Stimulated activated naive CD8-positive, alpha-beta T cell treated with anti-CD3 and anti-CD28 coated beads, Interleukin-15, Interleukin-2, amounts not matched to agents 100 ng/mL and 50 ng/mL, for 24 hours (primary cell): ENCODE results near the gene POLR2L.

Experiments used
- H3K27ac Mint-ChIP-seq: one replicate; pipeline ENCODE4 v1.8.0; 2021; ENCODE audit warnings: mild to moderate bottlenecking, mixed read lengths
- H3K27me3 Mint-ChIP-seq: one replicate; pipeline ENCODE4 v1.8.0; 2021; ENCODE audit warnings: mixed read lengths
- H3K36me3 Mint-ChIP-seq: one replicate; pipeline ENCODE4 v1.8.0; 2021; ENCODE audit warnings: low read depth, mixed read lengths
- H3K4me1 Mint-ChIP-seq: one replicate; pipeline ENCODE4 v1.8.0; 2021; ENCODE audit warnings: low read depth, mixed read lengths
- H3K4me3 Mint-ChIP-seq: one replicate; pipeline ENCODE4 v1.8.0; 2021; ENCODE audit warnings: mild to moderate bottlenecking, mixed read lengths
- H3K9me3 Mint-ChIP-seq: one replicate; pipeline ENCODE4 v1.8.0; 2021; ENCODE audit warnings: mixed read lengths

Gene POLR2L

DNA sequence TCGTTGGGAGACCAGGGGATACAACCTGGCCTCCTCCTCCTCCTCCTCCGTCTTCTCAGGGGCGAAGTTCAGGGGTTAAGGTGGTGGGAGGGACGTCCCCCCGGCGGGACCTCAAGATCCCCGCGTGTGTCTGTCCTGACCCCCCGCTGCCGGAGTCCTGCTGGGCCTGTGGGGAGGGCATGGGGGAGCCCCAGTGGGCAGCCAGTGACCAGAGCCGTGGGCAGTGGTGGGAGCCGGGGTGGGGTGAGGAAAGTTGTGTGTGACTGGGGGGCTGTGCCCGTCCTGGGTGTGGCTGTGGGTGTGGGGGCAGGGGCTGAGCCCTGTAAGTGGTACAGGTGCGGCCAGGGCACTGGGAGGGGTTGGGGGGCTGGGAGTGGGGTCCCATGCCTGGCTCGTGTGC is 10.4 kb upstream of the POLR2L start:
- Mint-ChIP-seq H3K4me1 (peaks cover 8% of the 10 kb centered on the region), H3K27ac (no peak overlapping the region), H3K27me3 (no peaks in the 10 kb centered on the region), H3K9me3 (no peaks in the 10 kb centered on the region), H3K4me3 (no peak overlapping the region), H3K36me3 (no peaks in the 10 kb centered on the region)

DNA sequence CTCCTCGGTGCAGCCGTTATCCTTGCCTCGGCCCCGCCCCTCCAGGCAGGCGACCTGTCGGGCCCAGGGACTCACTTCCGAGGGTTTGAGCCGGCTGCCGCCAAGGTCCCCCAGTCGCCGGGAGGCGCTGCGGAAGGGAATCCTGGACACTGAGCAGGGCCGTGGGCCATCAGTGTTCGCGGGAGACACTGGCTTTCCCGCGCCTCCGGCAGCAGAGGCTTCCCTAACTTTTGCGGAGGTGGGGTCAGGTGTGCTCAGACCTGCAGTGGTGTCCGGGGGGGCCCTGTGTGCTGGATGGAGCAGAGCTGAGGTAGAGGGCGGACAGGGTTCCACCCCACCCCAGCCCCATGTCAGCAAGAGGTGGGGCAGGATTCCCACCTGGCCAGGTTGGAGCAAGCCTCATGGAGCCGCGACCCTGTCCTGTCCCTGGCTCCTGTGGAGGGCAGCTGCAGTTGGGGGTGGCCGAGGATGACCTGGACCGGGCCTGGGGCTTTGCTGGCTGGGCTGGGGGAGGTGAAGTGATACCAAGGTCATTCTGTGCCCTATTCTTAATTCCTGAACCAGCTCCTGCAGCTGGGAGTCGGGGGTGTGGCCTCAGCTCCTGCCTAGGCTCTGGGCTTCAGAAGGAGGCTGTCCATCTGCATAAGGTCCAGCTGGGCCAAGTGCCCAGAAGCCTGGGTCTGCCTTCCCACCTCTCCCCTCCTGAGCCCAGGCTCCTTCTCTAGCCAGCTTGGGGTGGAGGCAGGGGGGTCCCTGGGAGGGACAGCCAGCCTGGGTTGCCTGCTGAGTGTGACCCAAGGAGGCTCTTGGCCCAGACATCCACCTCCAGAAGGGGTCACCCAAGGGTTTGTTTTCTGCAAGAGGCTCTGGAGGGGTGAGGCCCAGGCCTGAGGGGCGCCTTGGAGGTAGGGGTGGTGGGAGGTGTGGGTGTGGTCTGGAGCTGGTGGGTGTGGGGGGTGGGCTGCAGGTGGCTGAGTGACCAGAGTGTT is 8.7 kb upstream of the POLR2L start:
- H3K27ac Mint-ChIP-seq: no peak overlapping the region
- H3K4me1 Mint-ChIP-seq: peaks cover 5% of the 10 kb centered on the region
- no peaks in the 10 kb centered on the region for H3K36me3 Mint-ChIP-seq
- H3K4me3 Mint-ChIP-seq: no peak overlapping the region
- no peaks in the 10 kb centered on the region for H3K9me3 Mint-ChIP-seq
- no peaks in the 10 kb centered on the region for H3K27me3 Mint-ChIP-seq

DNA sequence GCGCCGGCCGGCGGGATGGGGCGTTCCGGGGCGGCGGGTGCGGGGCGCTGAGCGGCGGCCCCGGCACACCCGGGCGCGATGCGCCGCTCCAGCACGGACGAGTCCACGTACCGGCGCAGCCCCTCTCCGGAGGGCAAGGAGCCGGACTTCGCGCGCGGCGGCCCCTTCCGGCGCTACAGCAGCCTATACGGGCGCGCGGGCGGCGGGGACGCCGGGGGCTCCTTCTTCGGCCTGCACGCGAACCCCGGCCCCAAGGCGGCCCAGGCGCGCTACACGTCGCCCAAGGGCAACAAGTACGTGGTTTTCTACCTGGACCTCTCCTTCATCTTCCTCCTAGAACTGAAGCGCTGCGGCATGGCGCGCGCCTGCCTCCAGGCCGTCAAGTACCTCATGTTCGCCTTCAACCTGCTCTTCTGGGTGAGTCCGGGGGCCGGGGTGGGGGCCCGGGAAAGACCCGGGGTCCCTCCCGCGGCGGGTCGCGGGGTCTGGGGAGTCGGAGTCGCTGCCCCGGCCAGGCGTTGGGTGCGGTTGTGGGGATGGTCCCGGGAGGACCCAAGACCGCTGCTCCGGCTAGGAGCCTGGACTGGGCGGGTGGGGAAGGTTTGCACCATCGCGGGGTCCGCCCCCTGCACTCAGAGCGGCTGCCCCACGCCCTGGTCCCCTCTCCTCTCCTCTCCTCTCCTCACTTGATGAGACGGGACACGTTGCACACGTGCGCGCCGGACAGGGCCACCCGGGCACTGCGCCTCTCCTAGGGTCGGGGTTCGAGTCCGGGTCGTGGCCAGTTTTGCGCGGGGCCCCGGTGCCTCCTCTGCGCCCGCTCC is 7.8 kb upstream of the POLR2L start:
- no peaks in the 10 kb centered on the region for H3K9me3 Mint-ChIP-seq
- H3K36me3 Mint-ChIP-seq: no peaks in the 10 kb centered on the region
- H3K27ac Mint-ChIP-seq: no peak overlapping the region
- H3K4me1 Mint-ChIP-seq: peaks cover 5% of the 10 kb centered on the region
- H3K27me3 Mint-ChIP-seq: no peaks in the 10 kb centered on the region
- peak overlapping the region; percentile 53 for H3K4me3 Mint-ChIP-seq

DNA sequence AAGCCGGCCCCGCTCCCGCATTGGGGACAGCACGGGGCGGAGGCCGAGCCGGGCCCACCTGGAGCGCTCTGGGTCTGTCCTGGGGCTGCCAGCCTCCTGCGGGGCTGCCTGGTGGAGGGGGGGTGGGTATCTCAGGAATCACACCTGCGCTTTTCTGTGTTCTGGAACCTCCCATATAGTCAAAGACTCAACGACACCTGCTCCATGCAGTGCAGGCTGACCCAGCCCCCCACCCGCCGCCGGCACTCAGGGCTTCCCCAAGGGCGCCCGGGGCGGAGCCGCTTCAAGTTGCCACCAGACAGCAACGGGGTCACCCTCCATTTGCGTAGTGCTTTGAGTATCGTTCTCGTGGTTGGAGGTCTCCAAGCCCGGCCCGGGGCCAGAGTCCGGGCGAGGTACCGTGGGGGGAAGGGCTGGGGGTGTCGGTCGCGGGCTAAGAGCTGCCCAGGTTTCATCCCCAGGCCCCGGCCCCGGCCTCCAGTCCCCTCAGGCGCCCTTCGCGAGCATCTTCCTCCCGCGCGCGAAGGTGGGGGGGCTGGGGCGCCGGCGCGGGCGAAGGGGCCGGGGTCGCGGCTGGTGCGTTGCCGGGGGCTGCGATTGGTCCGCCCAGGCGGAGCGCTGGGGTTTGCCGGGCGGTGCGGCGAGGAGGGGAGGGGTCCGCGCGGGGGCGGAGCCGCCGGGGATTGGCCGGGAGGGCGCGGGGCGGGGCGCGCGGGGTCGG is 6.9 kb upstream of the POLR2L start:
- no peaks in the 10 kb centered on the region for H3K27me3 Mint-ChIP-seq
- peaks cover 10% of the 10 kb centered on the region for H3K4me1 Mint-ChIP-seq
- peak overlapping the region; percentile 63 for H3K4me3 Mint-ChIP-seq
- H3K36me3 Mint-ChIP-seq: no peaks in the 10 kb centered on the region
- no peak overlapping the region for H3K27ac Mint-ChIP-seq
- H3K9me3 Mint-ChIP-seq: no peaks in the 10 kb centered on the region

DNA sequence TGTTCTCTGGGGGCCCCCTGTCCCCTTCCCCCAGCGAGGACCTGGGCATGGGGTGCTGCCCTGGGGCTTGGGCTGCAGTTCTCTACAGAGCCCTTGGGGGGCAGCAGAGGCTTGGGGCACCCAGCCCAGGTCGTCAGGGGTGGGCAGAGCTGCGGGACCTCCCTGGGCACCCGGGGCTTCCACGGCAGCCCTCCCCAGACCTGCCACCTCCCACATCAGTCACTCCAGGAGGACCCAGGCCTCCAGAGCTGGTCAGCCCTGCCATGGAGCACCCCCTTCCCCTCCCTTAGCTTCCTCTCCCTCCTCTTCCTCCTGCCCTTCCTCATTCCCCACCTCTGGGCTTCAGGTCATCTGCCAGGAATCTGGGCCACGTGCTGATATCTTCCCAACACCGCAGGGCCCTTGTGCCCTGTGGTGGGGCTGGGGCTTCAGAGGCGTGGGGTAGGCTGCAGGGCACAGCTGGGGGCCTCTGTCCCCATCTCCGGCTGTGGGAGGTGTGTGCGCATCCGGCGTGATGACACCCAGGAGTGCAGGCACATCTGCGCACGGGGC is 6.1 kb upstream of the POLR2L start:
- H3K4me3 Mint-ChIP-seq: peak overlapping the region; percentile 37
- no peaks in the 10 kb centered on the region for H3K36me3 Mint-ChIP-seq
- H3K4me1 Mint-ChIP-seq: peaks cover 17% of the 10 kb centered on the region
- no peaks in the 10 kb centered on the region for H3K27me3 Mint-ChIP-seq
- H3K27ac Mint-ChIP-seq: no peak overlapping the region
- no peaks in the 10 kb centered on the region for H3K9me3 Mint-ChIP-seq

DNA sequence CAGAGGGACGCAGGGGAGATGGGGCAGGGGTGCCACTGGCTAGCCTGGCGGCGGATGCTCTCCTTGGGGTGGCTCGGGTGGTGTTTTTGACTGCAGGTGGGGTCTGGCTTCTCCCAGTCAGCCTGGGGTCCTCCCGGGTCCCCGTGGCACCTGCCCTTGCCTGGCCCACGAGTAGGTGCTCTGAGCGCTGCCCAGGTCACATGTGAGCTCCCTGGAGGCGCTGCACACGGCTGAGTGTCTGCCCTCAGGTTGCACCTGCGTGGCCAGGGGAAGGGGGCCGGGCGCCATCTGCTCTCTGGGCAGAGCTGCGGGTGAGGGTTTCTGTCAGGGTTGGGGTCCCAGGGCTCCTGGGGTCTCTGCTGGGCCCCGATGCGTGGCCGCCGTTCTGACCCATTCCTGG is 5.5 kb upstream of the POLR2L start:
- H3K4me1 Mint-ChIP-seq: peaks cover 19% of the 10 kb centered on the region
- H3K9me3 Mint-ChIP-seq: no peaks in the 10 kb centered on the region
- no peak overlapping the region for H3K27ac Mint-ChIP-seq
- no peaks in the 10 kb centered on the region for H3K36me3 Mint-ChIP-seq
- H3K27me3 Mint-ChIP-seq: no peaks in the 10 kb centered on the region
- H3K4me3 Mint-ChIP-seq: no peak overlapping the region

DNA sequence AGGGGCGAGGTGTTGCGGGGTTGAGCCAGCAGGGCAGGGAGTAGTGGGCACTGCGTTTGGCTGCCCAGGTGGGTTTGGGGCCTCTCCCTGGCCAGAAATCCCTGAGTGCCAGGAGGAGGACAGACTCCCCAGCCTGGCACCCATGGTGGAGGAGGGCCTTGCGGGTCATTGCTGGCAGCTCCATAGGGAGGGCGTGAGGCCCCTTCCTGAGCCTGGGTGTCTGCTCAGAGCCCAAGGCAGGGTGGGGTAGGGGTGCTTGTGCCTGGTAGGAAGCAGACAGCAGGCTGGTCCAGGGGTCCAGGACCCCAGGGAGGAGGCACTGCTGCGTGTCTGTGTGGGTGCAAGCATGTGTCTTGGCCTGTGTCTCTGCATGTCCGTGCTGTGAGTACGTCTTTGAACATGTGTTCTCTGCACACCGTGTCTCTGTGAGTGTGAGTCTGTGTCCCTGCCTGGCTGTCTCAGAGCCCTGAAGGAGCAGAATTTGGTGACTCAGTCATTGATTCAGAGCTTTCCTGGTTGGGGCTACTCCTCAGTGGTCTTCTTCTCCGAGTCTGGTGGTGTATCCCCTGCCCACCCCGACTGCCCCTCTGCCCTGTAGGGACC is 4.3 kb upstream of the POLR2L start:
- no peaks in the 10 kb centered on the region for H3K36me3 Mint-ChIP-seq
- H3K4me3 Mint-ChIP-seq: no peak overlapping the region
- no peaks in the 10 kb centered on the region for H3K9me3 Mint-ChIP-seq
- H3K4me1 Mint-ChIP-seq: peaks cover 19% of the 10 kb centered on the region
- no peak overlapping the region for H3K27ac Mint-ChIP-seq
- no peaks in the 10 kb centered on the region for H3K27me3 Mint-ChIP-seq

DNA sequence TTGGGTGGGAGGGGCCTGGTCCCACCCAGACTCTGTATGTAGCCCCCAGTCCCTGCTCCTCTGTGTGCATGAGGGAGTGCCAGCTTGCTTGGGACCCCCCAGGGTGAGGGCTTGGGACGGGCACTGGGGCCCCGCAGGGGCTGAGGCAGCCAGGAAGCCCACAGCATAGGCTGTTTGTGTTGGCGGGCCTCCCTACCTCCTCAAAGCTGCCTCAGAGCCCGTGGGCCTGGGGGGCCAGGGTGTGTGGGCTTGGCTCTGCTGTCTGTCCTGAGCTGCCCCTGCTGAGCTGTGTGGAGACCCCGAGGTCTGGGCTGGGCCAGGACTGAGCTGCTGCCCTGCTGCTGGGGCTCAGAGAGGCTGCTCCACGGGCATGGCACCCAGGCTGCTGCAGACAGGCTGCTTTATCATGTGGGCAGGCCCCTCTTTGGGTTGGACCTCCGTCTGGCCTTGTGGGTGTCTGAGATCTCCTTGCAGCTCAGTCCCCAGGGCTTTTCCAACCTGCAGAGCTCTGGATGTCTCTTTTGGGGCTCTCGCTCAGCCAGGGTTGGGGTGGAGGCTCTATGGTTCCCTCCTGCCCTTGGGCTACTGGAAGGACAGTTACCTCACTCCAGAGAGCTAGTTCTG is 3.7 kb upstream of the POLR2L start:
- Mint-ChIP-seq H3K4me3 (no peak overlapping the region), H3K4me1 (peaks cover 25% of the 10 kb centered on the region), H3K36me3 (no peaks in the 10 kb centered on the region), H3K27ac (no peak overlapping the region), H3K9me3 (no peaks in the 10 kb centered on the region), H3K27me3 (no peaks in the 10 kb centered on the region)

DNA sequence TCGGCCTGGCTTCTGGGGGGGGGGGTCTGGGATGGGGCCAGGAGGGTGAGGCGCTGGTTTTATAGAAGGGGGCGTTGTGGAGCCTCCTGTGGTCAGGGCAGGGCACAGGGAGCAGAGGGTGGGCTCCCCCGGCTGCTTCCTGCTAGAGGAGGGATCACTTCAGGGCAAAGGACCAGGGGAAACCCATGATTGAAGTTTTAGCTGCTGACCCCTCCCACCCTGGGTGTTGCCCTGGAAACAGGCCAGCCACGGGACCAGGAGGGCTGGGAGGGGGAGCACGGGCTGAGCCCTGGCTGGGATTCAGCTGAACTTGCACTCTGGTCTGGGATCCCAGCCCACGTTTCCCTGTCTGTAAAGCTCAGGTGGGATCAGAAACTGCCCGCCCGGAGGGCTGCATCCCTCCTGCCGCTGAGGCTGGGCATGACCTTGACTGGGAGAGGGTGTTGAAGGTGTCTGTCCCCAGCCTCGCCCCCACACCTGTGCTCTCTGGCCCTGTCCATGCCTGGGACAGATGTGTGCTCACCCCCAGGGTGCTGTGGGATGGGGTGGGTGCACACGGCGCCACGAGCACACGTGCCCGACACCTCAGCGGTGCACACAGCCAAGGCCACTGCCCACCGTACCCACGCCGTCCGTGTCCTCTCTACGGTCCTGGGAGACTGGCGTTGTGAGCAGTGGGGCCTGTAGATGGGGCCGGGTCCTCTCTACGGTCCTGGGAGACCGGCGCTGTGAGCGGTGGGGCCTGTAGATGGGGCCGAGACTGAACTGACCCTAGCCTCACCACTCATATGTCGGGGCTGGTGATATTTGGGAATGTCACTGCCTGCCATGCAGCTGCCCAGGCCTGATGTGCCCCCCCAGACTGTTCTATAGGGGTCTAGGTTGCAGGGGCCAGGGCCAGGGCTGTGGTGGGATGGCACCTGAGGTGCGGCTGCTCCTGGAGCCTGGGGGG is 2.6 kb upstream of the POLR2L start:
- Mint-ChIP-seq H3K9me3 (no peaks in the 10 kb centered on the region), H3K4me3 (no peak overlapping the region), H3K27ac (no peak overlapping the region), H3K4me1 (peaks cover 35% of the 10 kb centered on the region), H3K27me3 (no peaks in the 10 kb centered on the region), H3K36me3 (peaks cover 10% of the 10 kb centered on the region)

DNA sequence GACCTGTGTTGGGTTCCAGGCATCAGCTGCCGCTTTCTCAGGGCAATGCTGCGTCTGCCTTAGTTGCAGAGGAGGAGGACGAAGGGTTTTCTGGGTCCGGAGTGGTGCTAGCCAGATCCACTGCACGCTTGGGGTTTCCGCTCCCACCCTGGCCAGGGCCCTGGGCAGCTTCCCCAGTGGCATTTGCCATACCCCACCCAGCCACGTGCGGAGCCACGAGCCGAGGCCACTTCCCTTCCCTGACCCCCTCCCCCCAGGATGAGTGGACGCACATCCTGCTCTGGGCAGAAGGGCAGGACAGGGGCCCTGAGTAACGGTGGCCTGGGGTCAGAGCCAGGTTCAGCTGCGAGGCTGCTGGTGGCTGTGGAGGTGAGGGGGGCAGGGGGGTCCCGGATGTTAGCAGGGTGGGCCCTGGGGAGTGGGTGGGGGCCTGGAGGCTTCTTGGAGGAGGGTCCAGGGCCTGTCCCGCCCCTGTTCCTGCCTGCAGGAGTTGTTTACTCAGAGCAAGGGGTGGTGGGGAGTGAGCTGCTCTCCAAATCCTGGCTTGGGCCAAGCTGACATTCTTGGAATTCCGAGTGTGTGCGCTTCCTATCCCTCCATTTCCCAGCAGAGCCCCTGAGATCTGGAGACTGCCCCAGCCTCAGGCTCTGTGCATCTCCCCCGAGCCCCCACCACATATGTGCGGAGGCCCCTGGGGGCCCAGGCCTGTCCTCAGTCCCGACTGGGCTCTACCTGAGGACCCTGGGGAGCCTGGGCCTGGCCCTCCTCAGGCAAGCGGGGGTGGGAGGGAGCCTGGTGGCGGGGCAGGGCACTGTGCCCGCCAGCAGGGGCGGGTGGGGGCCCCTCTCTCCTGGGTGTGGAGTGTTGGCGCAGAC is 1.7 kb upstream of the POLR2L start:
- H3K27me3 Mint-ChIP-seq: no peaks in the 10 kb centered on the region
- peaks cover 14% of the 10 kb centered on the region for H3K36me3 Mint-ChIP-seq
- peak overlapping the region; percentile 76 for H3K4me3 Mint-ChIP-seq
- no peaks in the 10 kb centered on the region for H3K9me3 Mint-ChIP-seq
- peaks cover 36% of the 10 kb centered on the region for H3K4me1 Mint-ChIP-seq
- peak overlapping the region; percentile 67 for H3K27ac Mint-ChIP-seq

DNA sequence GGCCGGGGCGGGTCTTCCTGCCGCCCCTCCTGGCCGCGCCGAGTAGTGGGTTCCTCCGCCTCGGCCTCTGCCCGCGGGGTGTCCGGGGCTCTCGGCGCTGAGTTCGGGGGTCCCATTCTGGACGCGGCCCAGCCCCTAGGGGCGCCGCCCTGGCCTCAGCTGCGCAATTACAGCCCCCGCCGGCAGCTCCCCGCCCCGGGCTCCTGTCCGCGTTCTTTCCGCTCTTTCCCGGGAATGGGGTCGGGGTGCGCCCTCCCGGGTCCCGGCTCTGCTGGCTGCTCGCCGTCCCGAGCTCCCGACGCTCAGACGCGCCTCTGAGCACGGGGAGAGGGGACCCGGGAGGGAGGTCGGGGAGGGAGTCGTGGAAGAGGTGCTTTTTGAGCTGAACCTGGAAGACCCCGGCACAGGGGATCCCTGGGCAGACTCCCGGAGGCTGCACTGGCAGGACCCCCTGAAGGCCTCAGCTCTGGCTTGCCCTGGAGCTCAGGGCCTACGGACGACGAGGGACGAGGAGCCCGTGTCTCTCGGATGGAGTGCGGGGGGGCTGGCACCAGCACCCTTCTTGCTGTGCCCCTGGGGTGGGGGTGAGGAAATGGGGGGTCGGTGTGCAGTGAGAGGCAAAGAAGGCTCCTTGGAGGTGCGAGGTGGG is 881 bp upstream of the POLR2L start:
- Mint-ChIP-seq H3K4me1 (peaks cover 30% of the 10 kb centered on the region), H3K9me3 (no peaks in the 10 kb centered on the region), H3K27me3 (no peaks in the 10 kb centered on the region), H3K4me3 (peak overlapping the region; percentile 76), H3K27ac (peak overlapping the region; percentile 67), H3K36me3 (peaks cover 14% of the 10 kb centered on the region)

DNA sequence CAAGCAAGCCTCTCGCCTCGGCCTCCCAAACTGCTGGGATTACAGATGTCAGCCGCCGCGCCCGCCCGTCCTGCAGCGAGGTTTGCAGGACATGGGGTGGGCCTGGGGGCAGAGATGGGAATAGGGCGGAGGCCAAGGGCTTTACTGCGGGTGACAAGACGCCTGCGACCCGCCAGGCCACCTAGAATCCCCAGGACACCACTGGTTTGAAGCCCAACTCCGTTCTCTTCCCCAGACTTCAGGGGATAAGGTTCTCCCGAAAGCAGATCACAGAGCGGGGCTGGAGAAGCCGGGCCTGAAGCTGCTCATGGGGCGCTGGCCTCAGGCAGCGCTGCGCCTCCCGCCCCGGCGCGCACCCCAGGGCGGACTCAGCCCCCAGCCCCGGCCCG is 354 bp downstream of the POLR2L start:
- Mint-ChIP-seq H3K27ac (peak overlapping the region; percentile 76), H3K4me1 (peaks cover 30% of the 10 kb centered on the region), H3K4me3 (peak overlapping the region; percentile 88), H3K27me3 (no peaks in the 10 kb centered on the region), H3K36me3 (peaks cover 14% of the 10 kb centered on the region), H3K9me3 (no peaks in the 10 kb centered on the region)
